ENCODE data around the gene GHR.

Gene GHR

DNA sequence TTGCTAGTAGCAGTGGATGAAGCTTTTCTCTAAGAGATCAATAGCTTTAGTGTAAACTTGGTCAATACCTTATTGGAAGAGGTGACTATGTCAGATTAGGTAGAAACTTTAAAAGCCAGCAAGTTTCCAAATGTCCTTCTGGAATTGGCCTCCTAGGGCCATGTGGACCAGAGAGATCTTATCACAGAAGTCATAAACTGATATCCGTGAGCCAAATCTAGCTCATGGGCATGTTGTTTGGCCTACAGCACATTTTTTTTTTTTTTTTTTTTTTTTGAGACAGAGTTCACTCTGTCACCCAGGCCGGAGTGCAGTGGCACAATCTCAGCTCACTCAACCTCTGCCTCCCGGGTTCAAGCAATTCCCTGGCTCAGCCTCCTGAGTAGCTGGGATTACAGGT is 175.9 kb downstream of the GHR start:
- H2BK15ac ChIP-seq (replicated peaks; ENCODE audit: low read depth): no peak overlapping the region
- no peak overlapping the region for H3K4me2 ChIP-seq (ENCODE audit: low read length)
- H2BK5ac ChIP-seq (ENCODE audit: low read length): no peak overlapping the region
- H2BK120ac ChIP-seq (ENCODE audit: low read depth, low read length): no peak overlapping the region
- H3K23ac ChIP-seq (ENCODE audit: low read length): no peak overlapping the region
- no peak overlapping the region for H4K8ac ChIP-seq (ENCODE audit: low read depth, low read length)
- no peak overlapping the region for H3K18ac ChIP-seq (ENCODE audit: low read length)
- H3K4me3 ChIP-seq (ENCODE audit: low read length): no peak overlapping the region
- H3K9ac ChIP-seq (ENCODE audit: low read length): no peak overlapping the region
- H3K79me1 ChIP-seq (ENCODE audit: low read length): no peaks in the 10 kb centered on the region
- no peak overlapping the region for H4K5ac ChIP-seq (ENCODE audit: low read length)
- H2AK5ac ChIP-seq (ENCODE audit: low read length): no peak overlapping the region
- DNase-seq: no peak
- H3K27me3 ChIP-seq (ENCODE audit: insufficient read depth, low read length, poor library complexity): no peaks in the 10 kb centered on the region
- no peaks in the 10 kb centered on the region for H3K36me3 ChIP-seq (ENCODE audit: control insufficient read depth, insufficient read depth, low read length)
- no peak overlapping the region for H3K56ac ChIP-seq (ENCODE audit: low read length)
- H3K27ac ChIP-seq (ENCODE audit: low read depth, low read length): no peak overlapping the region
- no peaks in the 10 kb centered on the region for H3K4me1 ChIP-seq (ENCODE audit: control insufficient read depth, low read depth, low read length)
- no CpG with 5 or more reads among the region's 3 CpGs for WGBS (ENCODE audit: extremely low coverage, insufficient coverage, low lambda C conversion rate)
- H3K79me2 ChIP-seq (ENCODE audit: control insufficient read depth, insufficient read depth, low read length): no peaks in the 10 kb centered on the region
- H3K4ac ChIP-seq (ENCODE audit: low read depth, low read length): no peak overlapping the region

GRCh38 chr5:42600441-42600840 is 177.2 kb downstream of the GHR start:
- H2BK120ac ChIP-seq (ENCODE audit: low read depth, low read length): no peak overlapping the region
- no peaks in the 10 kb centered on the region for H3K79me1 ChIP-seq (ENCODE audit: low read length)
- no CpG with 5 or more reads among the region's 1 CpG for WGBS (ENCODE audit: extremely low coverage, insufficient coverage, low lambda C conversion rate)
- no peak overlapping the region for H3K18ac ChIP-seq (ENCODE audit: low read length)
- H2BK15ac ChIP-seq (replicated peaks; ENCODE audit: low read depth): no peak overlapping the region
- no peak overlapping the region for H3K4me3 ChIP-seq (ENCODE audit: low read length)
- H3K56ac ChIP-seq (ENCODE audit: low read length): no peak overlapping the region
- no peak overlapping the region for H4K8ac ChIP-seq (ENCODE audit: low read depth, low read length)
- no peak overlapping the region for H3K23ac ChIP-seq (ENCODE audit: low read length)
- no peak overlapping the region for H4K5ac ChIP-seq (ENCODE audit: low read length)
- no peak overlapping the region for H3K27ac ChIP-seq (ENCODE audit: low read depth, low read length)
- no peaks in the 10 kb centered on the region for H3K36me3 ChIP-seq (ENCODE audit: control insufficient read depth, insufficient read depth, low read length)
- no peak overlapping the region for H3K4me2 ChIP-seq (ENCODE audit: low read length)
- H2AK5ac ChIP-seq (ENCODE audit: low read length): no peak overlapping the region
- no peaks in the 10 kb centered on the region for H3K4me1 ChIP-seq (ENCODE audit: control insufficient read depth, low read depth, low read length)
- no peaks in the 10 kb centered on the region for H3K79me2 ChIP-seq (ENCODE audit: control insufficient read depth, insufficient read depth, low read length)
- no peak overlapping the region for H3K4ac ChIP-seq (ENCODE audit: low read depth, low read length)
- no peak overlapping the region for H3K9ac ChIP-seq (ENCODE audit: low read length)
- H3K27me3 ChIP-seq (ENCODE audit: insufficient read depth, low read length, poor library complexity): no peaks in the 10 kb centered on the region
- DNase-seq: no peak
- H2BK5ac ChIP-seq (ENCODE audit: low read length): no peak overlapping the region

DNA sequence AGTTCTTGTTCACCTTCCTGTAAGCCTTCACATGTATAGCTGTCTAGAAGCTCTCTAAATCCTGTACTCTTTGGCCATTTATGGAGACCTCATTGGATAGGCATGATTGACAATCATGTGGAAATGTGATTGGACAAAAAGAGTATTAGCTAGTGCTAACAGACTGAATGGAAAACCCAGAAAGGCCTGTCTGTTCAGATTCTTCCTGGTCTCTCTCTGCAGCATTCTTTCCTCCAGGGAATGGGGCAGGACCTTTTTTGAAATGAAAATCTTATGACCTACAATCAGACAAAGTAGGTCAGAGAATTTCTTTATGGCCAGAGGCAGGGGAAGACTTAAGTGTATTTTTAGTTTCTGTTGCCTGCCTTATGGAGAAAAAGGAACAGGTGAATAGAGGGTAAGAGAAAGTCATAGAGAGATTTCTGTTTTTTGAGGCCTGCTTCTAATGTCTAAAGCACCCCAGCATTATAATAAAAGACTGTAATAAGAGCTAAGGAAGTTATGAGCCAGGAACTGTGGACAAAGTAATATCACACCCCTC is 181.0 kb downstream of the GHR start:
- Histone ChIP-seq H2BK5ac (ENCODE audit: low read length) (no peak overlapping the region), H4K8ac (ENCODE audit: low read depth, low read length) (no peak overlapping the region), H3K18ac (ENCODE audit: low read length) (no peak overlapping the region), H3K4me2 (ENCODE audit: low read length) (no peak overlapping the region), H4K5ac (ENCODE audit: low read length) (no peak overlapping the region), H2AK5ac (ENCODE audit: low read length) (no peak overlapping the region), H3K27ac (ENCODE audit: low read depth, low read length) (no peak overlapping the region), H3K4me1 (ENCODE audit: control insufficient read depth, low read depth, low read length) (no peaks in the 10 kb centered on the region), H3K79me1 (ENCODE audit: low read length) (no peaks in the 10 kb centered on the region), H3K4ac (ENCODE audit: low read depth, low read length) (no peak overlapping the region), H3K36me3 (ENCODE audit: control insufficient read depth, insufficient read depth, low read length) (no peaks in the 10 kb centered on the region), H3K56ac (ENCODE audit: low read length) (no peak overlapping the region), H3K23ac (ENCODE audit: low read length) (no peak overlapping the region), H2BK15ac (replicated peaks; ENCODE audit: low read depth) (no peak overlapping the region), H2BK120ac (ENCODE audit: low read depth, low read length) (no peak overlapping the region), H3K9ac (ENCODE audit: low read length) (no peak overlapping the region), H3K79me2 (ENCODE audit: control insufficient read depth, insufficient read depth, low read length) (no peaks in the 10 kb centered on the region), H3K4me3 (ENCODE audit: low read length) (no peak overlapping the region), H3K27me3 (ENCODE audit: insufficient read depth, low read length, poor library complexity) (no peaks in the 10 kb centered on the region)
- no peak for DNase-seq

- DNase-seq: no peak
Measured at GRCh38 chr5:42605490-42605889, 182.3 kb downstream of the GHR start.

GRCh38 chr5:42606464-42606869 is 183.2 kb downstream of the GHR start:
- Histone ChIP-seq H3K18ac (ENCODE audit: low read length) (no peak overlapping the region), H3K79me2 (ENCODE audit: control insufficient read depth, insufficient read depth, low read length) (no peaks in the 10 kb centered on the region), H3K4me2 (ENCODE audit: low read length) (no peak overlapping the region), H3K56ac (ENCODE audit: low read length) (no peak overlapping the region), H3K27ac (ENCODE audit: low read depth, low read length) (no peak overlapping the region), H4K5ac (ENCODE audit: low read length) (no peak overlapping the region), H3K23ac (ENCODE audit: low read length) (no peak overlapping the region), H3K9ac (ENCODE audit: low read length) (no peak overlapping the region), H3K79me1 (ENCODE audit: low read length) (no peaks in the 10 kb centered on the region), H4K8ac (ENCODE audit: low read depth, low read length) (no peak overlapping the region), H3K4ac (ENCODE audit: low read depth, low read length) (no peak overlapping the region), H3K27me3 (ENCODE audit: insufficient read depth, low read length, poor library complexity) (no peaks in the 10 kb centered on the region), H3K4me1 (ENCODE audit: control insufficient read depth, low read depth, low read length) (no peaks in the 10 kb centered on the region), H3K4me3 (ENCODE audit: low read length) (no peak overlapping the region), H2BK15ac (replicated peaks; ENCODE audit: low read depth) (no peak overlapping the region), H2BK120ac (ENCODE audit: low read depth, low read length) (no peak overlapping the region), H2AK5ac (ENCODE audit: low read length) (no peak overlapping the region), H3K36me3 (ENCODE audit: control insufficient read depth, insufficient read depth, low read length) (no peaks in the 10 kb centered on the region), H2BK5ac (ENCODE audit: low read length) (no peak overlapping the region)
- DNase-seq: no peak
- no CpG with 5 or more reads among the region's 4 CpGs for WGBS (ENCODE audit: extremely low coverage, insufficient coverage, low lambda C conversion rate)

More at GRCh38 chr5:42605490-42605889, 182.3 kb downstream of the GHR start:
- no peak overlapping the region for H2BK5ac ChIP-seq (ENCODE audit: low read length)
- H3K27ac ChIP-seq (ENCODE audit: low read depth, low read length): no peak overlapping the region
- no peak overlapping the region for H3K18ac ChIP-seq (ENCODE audit: low read length)
- no peak overlapping the region for H3K4me3 ChIP-seq (ENCODE audit: low read length)
- H3K36me3 ChIP-seq (ENCODE audit: control insufficient read depth, insufficient read depth, low read length): no peaks in the 10 kb centered on the region
- H2BK120ac ChIP-seq (ENCODE audit: low read depth, low read length): no peak overlapping the region
- H3K9ac ChIP-seq (ENCODE audit: low read length): no peak overlapping the region
- H3K4me2 ChIP-seq (ENCODE audit: low read length): no peak overlapping the region
- no peaks in the 10 kb centered on the region for H3K27me3 ChIP-seq (ENCODE audit: insufficient read depth, low read length, poor library complexity)
- H3K4me1 ChIP-seq (ENCODE audit: control insufficient read depth, low read depth, low read length): no peaks in the 10 kb centered on the region
- H3K79me2 ChIP-seq (ENCODE audit: control insufficient read depth, insufficient read depth, low read length): no peaks in the 10 kb centered on the region
- H3K4ac ChIP-seq (ENCODE audit: low read depth, low read length): no peak overlapping the region
- whole genome bisulfite sequencing (ENCODE audit: extremely low coverage, insufficient coverage, low lambda C conversion rate): no CpG with 5 or more reads among the region's 2 CpGs
- no peak overlapping the region for H4K5ac ChIP-seq (ENCODE audit: low read length)
- no peak overlapping the region for H3K23ac ChIP-seq (ENCODE audit: low read length)
- no peaks in the 10 kb centered on the region for H3K79me1 ChIP-seq (ENCODE audit: low read length)
- no peak overlapping the region for H2AK5ac ChIP-seq (ENCODE audit: low read length)
- no peak overlapping the region for H2BK15ac ChIP-seq (replicated peaks; ENCODE audit: low read depth)
- H3K56ac ChIP-seq (ENCODE audit: low read length): no peak overlapping the region
- no peak overlapping the region for H4K8ac ChIP-seq (ENCODE audit: low read depth, low read length)

DNA sequence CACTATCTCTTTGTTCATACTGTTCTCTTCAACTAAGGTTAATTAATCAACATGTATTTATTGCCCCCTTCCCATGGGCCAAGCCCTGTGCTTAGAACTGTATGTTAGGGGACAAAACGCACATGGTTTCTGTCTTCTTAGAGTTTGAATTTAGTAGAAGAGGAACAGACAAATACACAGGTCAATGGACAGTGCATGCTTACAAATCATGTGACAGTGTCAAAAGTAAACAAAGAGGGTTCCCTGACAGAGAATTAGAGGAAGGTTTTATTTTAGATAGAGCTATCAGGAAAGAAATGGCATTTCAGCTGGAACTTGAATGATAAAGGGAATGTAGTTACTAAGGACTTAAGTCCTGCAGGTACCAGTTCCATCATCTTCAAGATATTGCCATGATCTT is 188.2 kb downstream of the GHR start:
- no peak overlapping the region for H3K23ac ChIP-seq (ENCODE audit: low read length)
- H2BK5ac ChIP-seq (ENCODE audit: low read length): no peak overlapping the region
- no peaks in the 10 kb centered on the region for H3K79me2 ChIP-seq (ENCODE audit: control insufficient read depth, insufficient read depth, low read length)
- DNase-seq: no peak
- H3K9ac ChIP-seq (ENCODE audit: low read length): no peak overlapping the region
- no peak overlapping the region for H3K18ac ChIP-seq (ENCODE audit: low read length)
- no peaks in the 10 kb centered on the region for H3K27me3 ChIP-seq (ENCODE audit: insufficient read depth, low read length, poor library complexity)
- H3K4me2 ChIP-seq (ENCODE audit: low read length): no peak overlapping the region
- H3K36me3 ChIP-seq (ENCODE audit: control insufficient read depth, insufficient read depth, low read length): no peaks in the 10 kb centered on the region
- H3K4me1 ChIP-seq (ENCODE audit: control insufficient read depth, low read depth, low read length): no peaks in the 10 kb centered on the region
- H3K27ac ChIP-seq (ENCODE audit: low read depth, low read length): no peak overlapping the region
- H3K79me1 ChIP-seq (ENCODE audit: low read length): no peaks in the 10 kb centered on the region
- H2BK120ac ChIP-seq (ENCODE audit: low read depth, low read length): no peak overlapping the region
- H3K56ac ChIP-seq (ENCODE audit: low read length): no peak overlapping the region
- H2BK15ac ChIP-seq (replicated peaks; ENCODE audit: low read depth): no peak overlapping the region
- H3K4ac ChIP-seq (ENCODE audit: low read depth, low read length): no peak overlapping the region
- H4K8ac ChIP-seq (ENCODE audit: low read depth, low read length): no peak overlapping the region
- H3K4me3 ChIP-seq (ENCODE audit: low read length): no peak overlapping the region
- WGBS (ENCODE audit: extremely low coverage, insufficient coverage, low lambda C conversion rate): no CpG with 5 or more reads among the region's 1 CpG
- H4K5ac ChIP-seq (ENCODE audit: low read length): no peak overlapping the region
- no peak overlapping the region for H2AK5ac ChIP-seq (ENCODE audit: low read length)
